ENCODE measurements around the gene SDK1. TPM values are rescaled to one million over a fixed set of nuclear protein-coding genes. Genes with fewer than 3 reads are reported as not detected.

Gene SDK1
- total RNA-seq, 2 donors from 2014 or later, result 19.8 to 32.4 TPM

DNA sequence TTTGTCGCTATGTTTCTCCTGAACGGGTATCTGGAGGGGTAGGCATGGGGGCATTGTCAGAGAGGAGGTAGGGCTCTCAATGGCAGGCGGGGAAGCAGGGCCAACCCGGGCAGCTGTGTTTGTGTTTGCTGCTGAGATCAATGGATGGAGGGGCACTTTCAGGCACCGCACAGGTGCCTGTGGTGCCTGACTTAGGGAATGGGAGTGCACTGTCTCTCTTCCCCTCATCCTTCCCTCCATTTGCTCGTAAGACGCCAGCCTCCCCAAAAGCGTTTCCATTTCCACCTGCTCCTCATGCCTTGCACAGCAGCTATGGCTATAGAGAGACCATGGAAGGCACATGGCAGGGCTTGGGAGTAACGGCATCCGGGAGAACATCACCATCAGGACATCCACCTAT is 765.2 kb downstream of the SDK1 start:
- Histone ChIP-seq H3K4me3 (no peak overlapping the region), H3K27ac (no peak overlapping the region), H3K4me1 (no peaks in the 10 kb centered on the region), H3K9me3 (no peaks in the 10 kb centered on the region), H3K36me3 (replicated peaks in 1 of 2; ENCODE audit: insufficient read depth in 1 of 2, low read depth in 2 of 2) (no peaks in the 10 kb centered on the region), H3K27me3 (no peaks in the 10 kb centered on the region)
- ATAC-seq (no peak), DNase-seq (no peak)
- no peak for TF ChIP-seq POLR2A (IDR thresholded peaks at IDR 0.05)
- TF ChIP-seq, protein P1, sequence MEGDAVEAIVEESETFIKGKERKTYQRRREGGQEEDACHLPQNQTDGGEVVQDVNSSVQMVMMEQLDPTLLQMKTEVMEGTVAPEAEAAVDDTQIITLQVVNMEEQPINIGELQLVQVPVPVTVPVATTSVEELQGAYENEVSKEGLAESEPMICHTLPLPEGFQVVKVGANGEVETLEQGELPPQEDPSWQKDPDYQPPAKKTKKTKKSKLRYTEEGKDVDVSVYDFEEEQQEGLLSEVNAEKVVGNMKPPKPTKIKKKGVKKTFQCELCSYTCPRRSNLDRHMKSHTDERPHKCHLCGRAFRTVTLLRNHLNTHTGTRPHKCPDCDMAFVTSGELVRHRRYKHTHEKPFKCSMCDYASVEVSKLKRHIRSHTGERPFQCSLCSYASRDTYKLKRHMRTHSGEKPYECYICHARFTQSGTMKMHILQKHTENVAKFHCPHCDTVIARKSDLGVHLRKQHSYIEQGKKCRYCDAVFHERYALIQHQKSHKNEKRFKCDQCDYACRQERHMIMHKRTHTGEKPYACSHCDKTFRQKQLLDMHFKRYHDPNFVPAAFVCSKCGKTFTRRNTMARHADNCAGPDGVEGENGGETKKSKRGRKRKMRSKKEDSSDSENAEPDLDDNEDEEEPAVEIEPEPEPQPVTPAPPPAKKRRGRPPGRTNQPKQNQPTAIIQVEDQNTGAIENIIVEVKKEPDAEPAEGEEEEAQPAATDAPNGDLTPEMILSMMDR (IDR thresholded peaks at IDR 0.05), result no peak
- WGBS, 2 donors, result 81 to 87% methylated on average over 10 of the region's 10 CpGs
- intact Hi-C loops (cut with DNase I), result no loop called here

DNA sequence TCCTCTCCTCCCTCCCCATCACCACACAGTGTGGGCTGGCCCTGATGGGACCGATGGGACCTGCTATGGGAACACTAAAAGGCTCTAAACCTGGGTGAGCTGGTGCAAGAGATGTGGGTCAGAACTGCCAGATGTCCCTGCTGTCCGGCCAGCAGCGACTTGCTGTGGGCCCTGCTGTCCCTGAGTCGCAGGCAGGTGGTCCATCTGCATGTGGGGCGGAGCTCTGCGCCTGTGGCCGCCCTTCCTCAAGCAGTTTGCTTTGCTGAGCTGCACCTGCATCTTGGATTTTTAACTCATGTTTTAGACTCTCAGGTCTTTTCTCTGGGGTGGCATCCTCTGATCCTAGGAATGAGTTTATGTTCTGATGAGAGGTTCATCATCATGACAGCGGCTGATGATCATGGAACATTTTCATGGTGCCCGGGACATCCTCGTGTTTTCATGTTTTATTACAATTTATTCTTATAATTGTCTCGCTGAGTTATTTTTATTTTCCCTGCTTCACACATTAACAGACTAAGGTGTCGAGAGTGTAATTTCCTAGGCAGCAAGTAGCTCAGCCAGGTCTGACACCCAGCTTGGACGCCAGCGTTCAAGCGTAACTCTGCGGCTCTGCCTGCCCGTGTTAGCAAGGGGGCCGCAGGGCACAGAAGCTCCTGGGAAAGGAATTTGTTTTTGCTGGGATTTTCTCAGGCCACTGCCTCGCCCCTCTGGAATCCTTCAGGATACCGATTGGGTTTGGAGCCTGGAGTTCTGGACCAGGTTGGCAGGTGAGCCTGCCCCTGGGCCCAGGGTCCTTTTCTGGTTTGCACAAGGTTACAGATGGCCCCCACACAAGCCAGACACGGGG is 765.8 kb downstream of the SDK1 start:
- WGBS, 2 donors, result 82 to 94% methylated on average over 18 to 21 of the region's 21 CpGs
- H3K4me1 ChIP-seq, result no peaks in the 10 kb centered on the region

DNA sequence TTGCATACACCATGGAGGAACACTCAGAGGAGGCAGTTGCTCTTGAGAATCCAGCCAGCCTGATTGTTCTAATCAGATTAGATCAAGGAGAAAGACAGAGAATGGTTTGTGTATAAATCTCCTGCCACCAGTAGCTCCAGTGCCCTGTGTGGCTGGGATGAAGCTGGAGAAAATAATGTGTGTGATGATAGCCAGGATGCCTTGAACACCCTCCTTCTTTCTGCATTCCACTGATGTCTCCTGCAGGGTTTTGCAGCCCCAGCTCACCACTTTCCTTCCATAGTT is 766.4 kb downstream of the SDK1 start:
- TF ChIP-seq, protein P1 (IDR thresholded peaks at IDR 0.05), result no peak
- no peak for TF ChIP-seq POLR2A (IDR thresholded peaks at IDR 0.05)
- no peak overlapping the region for H3K27ac ChIP-seq
- no peak overlapping the region for H3K4me3 ChIP-seq
- no peaks in the 10 kb centered on the region for H3K4me1 ChIP-seq
- DNase-seq, result no peak
- no peaks in the 10 kb centered on the region for H3K27me3 ChIP-seq
- intact Hi-C loops (cut with DNase I), result no loop called here
- ATAC-seq, result no peak
- no peaks in the 10 kb centered on the region for H3K36me3 ChIP-seq (replicated peaks in 1 of 2; ENCODE audit: insufficient read depth in 1 of 2, low read depth in 2 of 2)
- no peaks in the 10 kb centered on the region for H3K9me3 ChIP-seq

More for the DNA sequence above, 765.8 kb downstream of the SDK1 start:
- Histone ChIP-seq H3K9me3 (no peaks in the 10 kb centered on the region), H3K27me3 (no peaks in the 10 kb centered on the region), H3K27ac (no peak overlapping the region), H3K4me3 (no peak overlapping the region), H3K36me3 (replicated peaks in 1 of 2; ENCODE audit: insufficient read depth in 1 of 2, low read depth in 2 of 2) (no peaks in the 10 kb centered on the region)
- intact Hi-C loops (cut with DNase I), result no loop called here
- TF ChIP-seq, protein P1 (IDR thresholded peaks at IDR 0.05), result no peak
- TF ChIP-seq POLR2A (IDR thresholded peaks at IDR 0.05), result no peak
- ATAC-seq, result no peak
- no peak for DNase-seq

DNA sequence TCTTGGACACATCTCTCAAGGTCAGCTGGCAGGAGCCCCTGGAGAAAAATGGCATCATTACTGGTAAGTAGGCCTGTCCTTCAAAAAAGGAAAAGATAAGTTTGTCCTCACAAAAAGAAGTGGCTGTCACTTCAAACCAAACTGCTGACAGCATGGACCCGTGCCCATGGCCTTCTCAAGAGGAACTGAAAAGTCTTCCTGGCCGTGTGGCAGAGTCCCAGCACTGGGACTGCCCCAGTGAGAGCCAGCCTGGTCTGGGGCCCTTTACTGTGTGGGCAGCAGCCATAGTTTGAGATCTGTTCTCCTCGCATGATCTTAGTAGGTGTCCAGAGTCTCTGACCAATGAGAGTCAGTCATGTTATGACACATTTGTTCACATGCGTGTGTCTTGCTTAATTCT is 766.8 kb downstream of the SDK1 start:
- no peak overlapping the region for H3K27ac ChIP-seq
- WGBS, 2 donors, result 76 to 77% methylated on average over 4 of the region's 4 CpGs
- H3K36me3 ChIP-seq (replicated peaks in 1 of 2; ENCODE audit: insufficient read depth in 1 of 2, low read depth in 2 of 2), result no peaks in the 10 kb centered on the region
- H3K9me3 ChIP-seq, result no peaks in the 10 kb centered on the region
- intact Hi-C loops (cut with DNase I), result no loop called here
- DNase-seq, result no peak
- no peak overlapping the region for H3K4me3 ChIP-seq
- ATAC-seq, result no peak
- no peaks in the 10 kb centered on the region for H3K4me1 ChIP-seq
- no peaks in the 10 kb centered on the region for H3K27me3 ChIP-seq
- TF ChIP-seq, protein P1 (IDR thresholded peaks at IDR 0.05), result no peak
- no peak for TF ChIP-seq POLR2A (IDR thresholded peaks at IDR 0.05)

DNA sequence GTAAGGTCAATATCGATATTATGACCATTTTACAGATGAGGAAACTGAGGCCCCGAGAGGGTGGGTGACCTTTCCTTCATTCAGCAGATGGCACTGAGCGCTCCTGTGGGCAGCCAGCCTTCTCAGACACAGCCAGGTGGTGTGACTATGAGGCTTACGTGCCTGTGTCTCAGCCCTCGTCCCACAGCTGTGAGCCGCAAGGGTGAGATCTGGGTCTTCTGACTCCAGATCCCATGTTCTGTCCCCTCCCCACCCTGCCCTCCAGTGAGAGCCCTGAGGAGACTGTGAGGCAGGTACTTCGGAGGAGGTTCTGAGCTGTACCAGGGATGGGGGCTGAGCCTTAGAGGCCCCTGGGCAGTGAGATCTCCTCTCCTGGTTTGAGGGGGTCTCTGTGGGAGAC is 767.2 kb downstream of the SDK1 start:
- DNase-seq, result no peak
- intact Hi-C loops (cut with DNase I), result no loop called here
- Histone ChIP-seq H3K4me3 (no peak overlapping the region), H3K27ac (no peak overlapping the region), H3K9me3 (no peaks in the 10 kb centered on the region), H3K4me1 (no peaks in the 10 kb centered on the region), H3K27me3 (no peaks in the 10 kb centered on the region), H3K36me3 (replicated peaks in 1 of 2; ENCODE audit: insufficient read depth in 1 of 2, low read depth in 2 of 2) (no peaks in the 10 kb centered on the region)
- WGBS, 2 donors, result 93 to 96% methylated on average over 7 of the region's 7 CpGs
- no peak for ATAC-seq
- no peak for TF ChIP-seq POLR2A (IDR thresholded peaks at IDR 0.05)
- TF ChIP-seq, protein P1 (IDR thresholded peaks at IDR 0.05), result no peak

Data from body of pancreas (tissue), 4 donors.